T-helper 2 cell (primary cell): ENCODE results near the gene IFT22.
A peak's percentile ranks its signal among the peaks of the same experiment; 100 is the strongest.
"Not testable (repeated sequence)": the region's sequence is repeated elsewhere in the genome, so short reads cannot be mapped to it uniquely, and the experiment has no call there.

Experiments used
- DNase-seq, 5 experiments: peaks; one replicate each; pipeline versions ENCODE4 v3.0.0 to v3.0.0-alpha.2; 2012 to 2022
- total RNA-seq, 2 donors: gene quantifications; one replicate each; lab custom pipeline; 2026; lab: John Stamatoyannopoulos, UW

The IFT22 gene
- total RNA-seq = 1.6 to 3.4 reads per million in 2 donors

DNA sequence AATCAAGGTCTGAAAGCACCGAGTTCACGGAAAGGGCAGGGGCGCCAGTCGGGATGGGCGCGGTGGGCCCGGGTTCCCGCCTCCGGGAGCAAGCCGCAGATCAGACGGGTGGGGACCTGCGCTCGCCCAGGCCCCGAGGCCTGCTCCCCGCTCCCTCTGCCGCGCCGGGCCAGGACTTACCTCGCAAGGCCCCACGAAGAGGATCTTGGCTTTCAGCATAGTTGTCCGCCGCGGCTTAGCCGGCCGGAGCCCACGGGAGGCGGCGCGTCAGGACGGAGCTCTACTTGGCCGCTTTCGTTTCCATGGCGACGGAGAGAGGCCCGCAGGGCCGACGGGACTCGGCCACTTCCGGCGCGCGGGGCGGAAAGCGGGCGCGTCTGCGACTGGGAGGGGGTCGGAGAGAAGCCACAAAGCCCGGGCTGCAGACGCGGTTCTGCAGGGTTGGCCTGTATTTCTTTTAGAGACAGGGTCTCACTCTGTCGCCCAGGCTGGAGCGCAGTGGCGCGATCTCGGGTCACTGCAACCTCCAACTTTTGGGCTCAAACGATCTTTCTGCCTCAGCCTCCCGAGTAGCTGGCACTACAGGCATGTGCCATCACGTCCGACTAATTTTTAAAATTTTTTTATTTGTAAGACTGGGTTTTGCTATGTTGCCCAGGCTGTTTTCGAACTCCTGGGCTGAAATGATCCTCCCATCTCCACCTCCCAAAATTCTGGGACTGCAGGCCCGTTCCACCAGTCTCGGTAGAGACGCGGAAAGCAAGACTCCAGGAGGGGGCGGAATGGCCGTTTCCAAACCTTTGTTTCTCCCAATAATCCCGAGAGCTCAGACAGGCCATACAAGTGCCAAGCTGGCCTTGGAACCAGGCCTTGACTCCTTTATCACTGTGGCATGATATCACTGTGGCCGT, at the start of gene IFT22:
Gene IFT22 (minus strand): TSS at position 322 of the 911 bp plus-strand sequence. CDS start 103 bp downstream, at position 219.
- peak; percentile 49 to 91 (median 69) for DNase-seq

- no peak for DNase-seq
Measured at GRCh38 chr7:101370836-101371235, 49.2 kb upstream of the IFT22 start.

- DNase-seq = no peak
Measured at GRCh38 chr7:101368422-101369165, 47.0 kb upstream of the IFT22 start.

- DNase-seq = peak in 1 of 5 experiments; percentile 28
Measured at GRCh38 chr7:101367676-101368075, 46.1 kb upstream of the IFT22 start.

DNA sequence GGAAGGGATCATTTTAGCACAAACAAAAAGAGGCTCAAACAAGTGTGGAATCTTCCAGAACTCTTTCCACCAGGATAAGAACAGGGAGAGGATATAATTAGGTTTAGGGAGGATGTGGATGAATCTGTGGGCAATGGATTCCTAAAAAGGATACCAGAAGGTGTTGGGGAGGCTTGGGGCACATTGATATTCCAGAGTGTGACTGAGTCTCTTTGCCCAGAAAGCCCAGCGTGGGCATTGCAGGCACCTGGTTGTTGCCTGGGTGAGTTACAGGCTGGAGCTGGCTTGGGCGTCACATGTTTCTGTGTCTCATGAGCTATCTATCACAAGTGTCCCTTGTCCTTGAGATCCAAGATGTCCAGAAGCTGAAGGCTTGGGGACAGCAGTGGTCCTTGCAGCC, 44.3 kb upstream of the IFT22 start:
- DNase-seq = no peak

DNA sequence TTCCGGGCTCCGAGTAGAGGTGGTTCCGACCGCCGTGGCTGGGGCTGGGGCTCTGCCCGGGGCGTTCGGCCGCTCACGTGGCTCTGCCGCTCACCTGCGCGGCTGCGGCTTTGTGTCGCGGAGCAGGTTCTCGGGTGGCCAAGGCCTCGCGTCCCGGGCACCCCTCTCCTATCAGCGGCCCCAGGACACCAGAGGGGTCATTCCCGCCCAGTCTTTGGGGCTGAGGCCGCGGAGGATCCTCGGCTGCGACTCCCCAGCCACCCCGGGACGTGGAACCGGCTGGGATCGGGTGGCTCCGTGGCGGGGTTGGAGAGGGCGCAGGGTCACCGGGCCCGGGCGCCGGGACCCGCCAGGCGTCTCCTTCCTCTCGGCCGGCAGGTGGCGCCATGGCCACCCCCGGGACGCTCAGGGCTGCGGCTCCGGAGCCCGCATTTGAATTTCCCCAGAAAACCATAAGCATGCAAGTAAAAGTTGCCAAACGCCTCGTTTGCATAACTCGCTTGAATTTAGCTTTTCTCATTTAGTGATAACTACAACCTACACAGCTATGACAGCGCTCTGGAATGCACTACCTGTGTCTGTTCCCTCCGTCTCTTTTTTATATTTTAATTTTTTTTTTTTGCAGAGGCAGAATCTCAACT, 42.2 kb upstream of the IFT22 start:
- DNase-seq = peak; percentile 21 to 83 (median 45)

DNA sequence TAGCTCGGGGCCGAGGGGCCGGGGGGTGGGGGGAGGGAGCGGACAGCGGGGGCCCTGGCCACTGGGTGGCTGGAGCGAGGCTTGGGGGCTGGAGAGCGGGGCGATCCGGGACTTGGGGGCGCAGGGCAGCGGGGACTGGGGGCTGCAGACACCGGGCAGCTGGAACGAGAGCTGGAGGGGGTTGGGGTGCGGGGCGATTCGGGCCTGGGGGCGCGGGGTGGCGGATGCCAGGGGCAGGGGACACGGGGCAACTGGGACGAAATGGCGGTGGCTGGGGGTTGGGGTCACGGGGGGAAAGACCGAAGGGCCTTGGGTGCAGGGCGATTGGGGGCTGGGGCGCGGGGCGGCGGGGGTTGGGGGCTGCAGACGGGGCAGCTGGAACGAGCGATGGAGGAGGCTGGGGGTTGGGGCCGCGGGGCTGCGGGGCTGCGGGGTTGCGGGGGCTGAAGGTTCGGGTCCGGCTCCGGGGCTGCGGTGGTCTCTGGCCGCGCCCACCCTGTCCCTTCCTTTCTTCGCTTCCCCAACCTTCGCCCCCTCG, 41.7 kb upstream of the IFT22 start:
- DNase-seq = no peak

- DNase-seq = no peak
Measured at GRCh38 chr7:101362334-101363195, 41.0 kb upstream of the IFT22 start, which contains the start of gene COL26A1. Gene COL26A1 (plus strand): TSS chr7:101362875. CDS start chr7:101363033, 158 bp downstream.

DNA sequence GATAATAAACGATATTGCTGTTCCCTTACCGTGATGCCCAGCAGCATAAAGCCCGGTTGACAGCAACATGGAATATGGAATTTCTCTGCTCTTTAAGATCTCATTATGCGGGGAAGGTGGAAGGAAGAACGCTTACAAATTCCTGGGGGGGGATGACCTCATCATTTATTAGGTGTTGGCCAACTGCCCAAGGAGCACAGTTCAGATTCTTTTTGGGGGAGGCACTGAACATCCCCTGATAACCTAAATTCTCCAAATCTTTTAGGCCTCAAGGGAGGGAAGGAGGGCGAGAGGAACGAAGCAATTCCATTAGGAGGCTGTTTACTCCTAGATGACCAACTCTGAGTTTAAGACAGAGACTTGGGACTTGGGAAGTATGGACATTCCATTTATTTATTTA, 35.8 kb upstream of the IFT22 start:
- DNase-seq = no peak

DNA sequence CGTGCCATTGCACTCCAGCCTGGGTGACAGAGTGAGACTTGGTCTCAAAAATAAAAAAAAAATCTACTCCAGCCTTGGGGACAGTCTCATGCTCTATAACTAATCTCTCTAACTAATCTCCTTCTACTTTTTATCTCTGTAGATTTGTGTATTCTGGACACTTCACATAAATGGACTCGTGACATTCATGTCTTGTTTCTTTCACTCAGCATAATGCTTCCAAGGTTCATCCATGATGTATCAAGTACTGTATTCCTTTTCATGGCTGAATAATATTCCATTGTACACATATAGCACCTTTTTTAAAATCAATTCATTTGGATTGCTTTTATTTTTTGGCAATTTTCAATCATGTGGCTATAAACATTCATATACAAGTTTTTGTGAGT, 31.3 kb upstream of the IFT22 start:
- DNase-seq = no peak

DNA sequence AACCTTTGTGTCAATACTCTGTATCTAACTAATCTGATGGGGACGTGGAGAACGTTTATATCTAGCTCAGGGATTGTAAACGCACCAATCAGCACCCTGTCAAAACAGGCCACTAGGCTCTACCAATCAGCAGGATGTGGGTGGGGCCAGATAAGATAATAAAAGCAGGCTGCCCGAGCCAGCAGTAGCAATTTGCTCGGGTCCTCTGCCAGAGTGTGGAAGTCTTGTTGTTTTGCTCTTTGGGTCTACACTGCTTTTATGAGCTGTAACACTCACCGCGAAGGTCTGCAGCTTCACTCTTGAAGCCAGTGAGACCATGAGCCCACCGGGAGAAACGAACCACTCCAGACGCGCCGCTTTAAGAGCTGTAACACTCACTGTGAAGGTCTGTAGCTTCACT, 27.7 kb upstream of the IFT22 start:
- DNase-seq = not testable (repeated sequence)

GRCh38 chr7:101348456-101349067, 26.9 kb upstream of the IFT22 start:
- not testable (repeated sequence) for DNase-seq

- DNase-seq = no peak
Measured at GRCh38 chr7:101347477-101347876, 25.9 kb upstream of the IFT22 start.

- DNase-seq = no peak
Measured at GRCh38 chr7:101342892-101343291, 21.3 kb upstream of the IFT22 start.

DNA sequence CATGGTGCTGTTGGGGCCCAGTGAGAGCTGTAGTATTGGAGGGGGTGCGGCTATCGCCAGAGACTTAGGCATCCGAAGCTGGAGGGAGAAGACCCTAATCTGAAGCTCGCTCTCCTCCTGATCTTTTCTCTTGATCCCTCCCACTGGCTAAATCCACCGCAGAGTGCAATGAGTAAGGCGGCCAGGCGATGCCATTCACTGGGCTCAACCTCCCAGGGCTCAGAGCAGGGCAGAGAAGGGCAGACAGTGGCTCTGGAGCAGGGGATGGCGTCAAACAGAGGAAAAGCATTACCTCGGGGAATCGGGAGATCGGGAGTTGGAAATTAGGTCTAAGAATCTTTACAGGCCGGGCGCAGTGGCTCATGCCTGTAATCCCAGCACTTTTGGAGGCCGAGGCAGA, 18.8 kb upstream of the IFT22 start:
- DNase-seq = no peak

GRCh38 chr7:101333912-101334311, 12.3 kb upstream of the IFT22 start:
- no peak for DNase-seq

DNA sequence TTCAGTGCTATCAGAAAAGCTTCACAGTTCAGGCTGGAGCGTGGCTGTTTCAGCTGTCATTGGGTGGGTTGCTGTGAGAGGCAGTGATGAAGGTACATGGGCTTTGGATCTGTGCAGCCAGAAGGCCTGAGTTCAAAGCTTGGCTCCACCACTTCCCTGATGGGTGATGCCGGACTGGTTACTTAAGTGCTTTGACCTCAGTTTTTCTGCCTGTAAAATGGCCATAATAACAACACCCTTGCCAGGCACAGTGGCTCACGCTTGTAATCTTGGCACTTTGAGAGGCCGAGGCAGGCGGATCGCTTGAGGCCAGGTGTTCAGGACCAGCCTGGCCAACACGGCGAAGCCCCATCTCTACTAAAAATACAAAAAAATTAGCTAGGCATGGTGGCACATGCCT, 10.4 kb upstream of the IFT22 start:
- DNase-seq = no peak

DNA sequence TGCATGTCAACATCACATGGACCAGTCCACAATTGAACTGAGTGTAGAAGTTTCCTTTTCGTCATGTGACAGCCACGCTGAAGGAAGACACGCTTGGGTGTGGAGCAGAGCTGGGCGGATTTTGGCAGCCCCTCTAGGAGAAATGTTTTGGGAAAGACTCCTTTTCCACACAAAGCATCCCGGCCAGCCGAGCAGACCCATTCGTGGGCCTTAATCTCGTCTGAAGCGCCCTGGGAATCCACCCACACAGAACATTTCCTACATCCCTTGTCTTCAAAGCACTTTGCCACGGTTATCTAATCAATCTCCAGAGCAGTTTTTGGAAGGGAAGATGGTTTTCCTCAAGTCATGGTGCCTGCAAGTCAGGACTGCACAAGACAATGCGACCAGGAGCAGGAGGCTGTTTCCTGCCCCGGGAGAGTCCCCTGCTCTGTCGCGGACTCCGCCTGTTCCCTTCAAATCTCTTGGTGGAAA, 8.4 kb upstream of the IFT22 start:
- DNase-seq = no peak

DNA sequence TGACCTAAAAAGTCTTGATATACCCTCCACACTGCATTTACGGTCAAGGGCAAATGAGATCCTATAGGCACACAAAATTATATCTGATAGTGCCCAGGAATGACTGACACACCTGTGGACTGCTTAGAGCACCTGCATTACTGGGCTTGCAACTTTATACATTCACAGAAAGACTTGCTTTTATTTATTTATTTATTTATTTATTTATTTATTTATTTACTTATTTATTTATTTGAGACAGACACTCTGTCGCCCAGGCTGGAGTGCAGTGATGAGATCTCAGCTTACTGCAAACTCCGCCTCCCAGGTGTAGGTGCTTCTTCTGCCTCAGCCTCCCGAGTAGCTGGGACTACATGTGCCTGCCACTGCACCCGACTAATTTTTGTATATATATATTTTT, 6.5 kb upstream of the IFT22 start:
- no peak for DNase-seq

- DNase-seq = no peak
Measured at GRCh38 chr7:101319401-101319800, 2.2 kb downstream of the IFT22 start.

GRCh38 chr7:101315336-101315735, 6.3 kb downstream of the IFT22 start:
- peak in 3 of 5 experiments; percentile 17 to 67 (median 35) for DNase-seq
